Type B pancreatic cell (in vitro differentiated cells): ENCODE data around the gene TTC19. TPM values are rescaled to one million over a fixed set of nuclear protein-coding genes. Genes with fewer than 3 reads are reported as not detected.

Experiments
- DNase-seq: peaks from one replicate; pipeline ENCODE4 v3.0.0; 2021; ENCODE audit warnings: mixed read lengths; ENCODE audit not compliant: unreplicated experiment; ENCODE audit errors: extremely low spot score
- H3K27ac Mint-ChIP-seq: 2 replicates; pipeline ENCODE4 v1.8.0; 2021; ENCODE audit warnings: mild to moderate bottlenecking, mixed read lengths
- H3K27me3 Mint-ChIP-seq: 2 replicates; pipeline ENCODE4 v1.8.0; 2021; ENCODE audit warnings: mixed read lengths
- H3K36me3 Mint-ChIP-seq: 2 replicates; pipeline ENCODE4 v1.8.0; 2021; ENCODE audit warnings: mixed read lengths
- H3K4me1 Mint-ChIP-seq: one replicate; pipeline ENCODE4 v1.8.0; 2021; ENCODE audit warnings: mixed read lengths; ENCODE audit not compliant: unreplicated experiment
- H3K4me3 Mint-ChIP-seq: 2 replicates; pipeline ENCODE4 v1.8.0; 2021; ENCODE audit warnings: mild to moderate bottlenecking, mixed read lengths
- H3K9me3 Mint-ChIP-seq: 2 replicates; pipeline ENCODE4 v1.8.0; 2021; ENCODE audit warnings: mixed read lengths
- total RNA-seq: library from RNA; stranded (reverse); gene quantifications from 2 replicates; pipeline ENCODE4 v1.2.1, GENCODE V29; 2021; ENCODE audit warnings: low replicate concordance
- TF ChIP-seq, protein P1 (sequence below): fragments of 200-600 bp; sonication (generic); conservative IDR thresholded peaks from 2 replicates; pipeline ENCODE4 v1.5.0; 2021; ENCODE audit warnings: antibody characterized with exemption, mild to moderate bottlenecking

The TTC19 gene
- total RNA-seq, 1 donor from 2014 or later, result 43.3 TPM

DNA sequence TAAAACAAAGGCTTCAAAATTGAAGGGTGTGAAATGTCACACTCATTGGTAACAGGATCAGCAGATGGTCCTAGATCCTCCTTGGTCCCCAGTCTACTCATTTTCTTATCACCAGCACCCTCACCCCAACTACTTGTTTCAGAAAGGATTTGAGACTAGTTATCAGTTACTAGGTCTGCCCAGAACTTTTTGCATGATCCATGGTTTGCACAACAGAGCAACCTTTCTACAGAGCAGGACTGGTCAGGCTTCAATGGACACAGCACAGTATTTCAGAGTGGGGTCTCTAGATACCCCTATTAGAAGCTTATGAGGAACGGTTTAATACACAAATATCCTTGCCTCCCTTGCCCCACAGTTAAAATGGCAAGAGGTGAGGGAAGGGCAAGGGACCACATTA is 25.6 kb downstream of the TTC19 start:
- Mint-ChIP-seq H3K36me3 (peaks cover 48% of the 10 kb centered on the region), H3K4me3 (no peak overlapping the region), H3K27ac (no peak overlapping the region), H3K9me3 (no peaks in the 10 kb centered on the region), H3K27me3 (no peaks in the 10 kb centered on the region), H3K4me1 (peaks cover 4% of the 10 kb centered on the region)
- no peak for DNase-seq
- TF ChIP-seq, protein P1, sequence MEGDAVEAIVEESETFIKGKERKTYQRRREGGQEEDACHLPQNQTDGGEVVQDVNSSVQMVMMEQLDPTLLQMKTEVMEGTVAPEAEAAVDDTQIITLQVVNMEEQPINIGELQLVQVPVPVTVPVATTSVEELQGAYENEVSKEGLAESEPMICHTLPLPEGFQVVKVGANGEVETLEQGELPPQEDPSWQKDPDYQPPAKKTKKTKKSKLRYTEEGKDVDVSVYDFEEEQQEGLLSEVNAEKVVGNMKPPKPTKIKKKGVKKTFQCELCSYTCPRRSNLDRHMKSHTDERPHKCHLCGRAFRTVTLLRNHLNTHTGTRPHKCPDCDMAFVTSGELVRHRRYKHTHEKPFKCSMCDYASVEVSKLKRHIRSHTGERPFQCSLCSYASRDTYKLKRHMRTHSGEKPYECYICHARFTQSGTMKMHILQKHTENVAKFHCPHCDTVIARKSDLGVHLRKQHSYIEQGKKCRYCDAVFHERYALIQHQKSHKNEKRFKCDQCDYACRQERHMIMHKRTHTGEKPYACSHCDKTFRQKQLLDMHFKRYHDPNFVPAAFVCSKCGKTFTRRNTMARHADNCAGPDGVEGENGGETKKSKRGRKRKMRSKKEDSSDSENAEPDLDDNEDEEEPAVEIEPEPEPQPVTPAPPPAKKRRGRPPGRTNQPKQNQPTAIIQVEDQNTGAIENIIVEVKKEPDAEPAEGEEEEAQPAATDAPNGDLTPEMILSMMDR, result no peak

DNA sequence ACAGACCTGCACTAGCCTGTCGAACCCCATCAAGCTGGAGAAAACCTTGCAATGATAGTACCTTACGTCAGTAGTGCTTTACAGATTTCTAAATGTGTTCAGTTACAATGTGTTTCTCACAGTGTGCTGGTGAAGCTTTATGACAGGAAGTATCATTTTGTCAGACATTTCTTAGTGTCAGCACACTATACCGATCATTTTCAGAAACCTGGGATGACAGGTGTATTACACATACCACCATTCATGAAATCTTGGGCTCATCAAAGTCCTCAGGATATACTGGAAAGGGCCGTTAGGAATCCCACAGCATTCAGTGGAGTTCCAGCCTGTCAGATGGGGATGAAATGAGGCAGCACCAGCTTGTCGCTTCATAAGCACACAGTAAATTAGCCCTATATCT is 27.3 kb downstream of the TTC19 start:
- no peak for DNase-seq
- TF ChIP-seq, protein P1, result no peak
- H3K27me3 Mint-ChIP-seq, result no peaks in the 10 kb centered on the region
- peaks cover 48% of the 10 kb centered on the region for H3K36me3 Mint-ChIP-seq
- H3K27ac Mint-ChIP-seq, result peak overlapping the region; percentile 57
- H3K4me3 Mint-ChIP-seq, result no peak overlapping the region
- H3K9me3 Mint-ChIP-seq, result no peaks in the 10 kb centered on the region
- H3K4me1 Mint-ChIP-seq, result no peaks in the 10 kb centered on the region

DNA sequence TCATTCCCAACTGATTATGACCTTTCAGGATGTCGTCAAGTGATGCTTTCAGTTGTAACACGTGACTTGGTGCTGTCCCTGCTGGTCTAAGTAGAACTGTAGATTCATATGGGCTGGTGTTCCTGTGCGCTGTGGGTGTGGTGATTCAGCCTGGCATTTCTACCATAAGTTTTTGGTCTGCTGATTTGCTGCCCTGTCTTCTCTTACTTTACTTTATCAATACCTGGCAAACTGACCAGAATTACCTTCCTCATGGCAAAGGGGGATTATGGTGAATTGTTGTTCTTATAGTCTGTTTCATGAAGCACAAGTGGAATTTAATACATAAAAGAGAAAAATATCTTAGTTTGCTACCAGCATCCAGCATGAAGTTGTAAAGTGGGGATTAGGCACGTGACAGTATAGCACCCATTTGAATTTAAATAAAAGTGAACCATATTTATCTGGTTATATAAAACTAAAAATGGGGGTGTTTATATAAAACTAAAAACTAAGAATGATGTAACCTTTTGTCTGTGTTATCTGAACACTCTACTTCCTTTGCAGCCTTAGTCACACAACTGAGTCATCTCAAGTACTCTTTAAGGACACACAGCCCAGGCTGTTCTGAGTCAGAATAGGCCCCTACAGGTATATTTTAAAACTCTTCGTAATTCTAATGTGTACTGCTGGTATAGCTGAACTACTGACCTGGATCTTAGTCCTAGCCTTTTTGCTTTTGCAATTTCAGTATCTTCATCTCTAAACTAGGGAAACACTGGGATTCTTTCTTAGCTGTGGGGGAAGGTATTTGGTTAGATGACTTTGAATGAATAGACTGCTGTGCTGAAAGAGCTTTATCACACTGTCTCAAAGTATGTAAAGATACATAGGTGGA is 28.3 kb downstream of the TTC19 start:
- no peak for DNase-seq
- Mint-ChIP-seq H3K36me3 (peaks cover 52% of the 10 kb centered on the region), H3K27me3 (no peaks in the 10 kb centered on the region), H3K4me1 (no peaks in the 10 kb centered on the region), H3K27ac (peak overlapping the region; percentile 42), H3K9me3 (no peaks in the 10 kb centered on the region), H3K4me3 (no peak overlapping the region)
- TF ChIP-seq, protein P1, result no peak

DNA sequence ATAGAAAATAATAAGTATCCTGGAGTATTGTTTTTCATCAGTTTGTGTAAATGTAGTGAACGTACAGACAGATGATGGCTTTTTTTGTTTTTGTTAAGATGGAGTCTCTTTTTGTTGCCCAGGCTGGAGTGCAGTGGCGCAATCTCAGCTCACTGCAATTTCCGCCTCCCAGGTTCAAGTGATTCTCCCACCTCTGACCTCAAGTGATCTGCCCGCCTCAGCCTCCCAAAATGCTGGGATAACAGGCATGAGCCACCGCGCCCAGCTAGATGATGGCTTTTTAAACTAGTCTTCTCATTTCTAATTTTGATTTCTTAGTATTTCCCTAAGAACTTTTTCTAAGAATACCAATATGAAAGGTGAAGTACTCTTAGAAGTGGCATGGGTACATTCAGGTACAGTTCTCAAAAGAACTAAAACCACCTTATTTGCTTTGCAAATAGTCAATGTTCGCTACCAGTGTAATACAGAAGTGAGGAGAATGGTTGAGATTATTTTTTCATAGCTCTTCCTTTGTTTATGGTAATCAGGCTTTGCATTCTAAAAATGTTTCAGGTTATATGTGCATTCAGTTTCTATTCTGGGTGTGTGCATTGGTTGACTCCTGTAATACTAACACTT is 34.2 kb downstream of the TTC19 start:
- TF ChIP-seq, protein P1, result no peak
- Mint-ChIP-seq H3K27ac (no peak overlapping the region), H3K36me3 (peaks cover 52% of the 10 kb centered on the region), H3K9me3 (peaks cover 5% of the 10 kb centered on the region), H3K4me1 (peaks cover 5% of the 10 kb centered on the region), H3K27me3 (no peaks in the 10 kb centered on the region), H3K4me3 (no peak overlapping the region)
- no peak for DNase-seq

DNA sequence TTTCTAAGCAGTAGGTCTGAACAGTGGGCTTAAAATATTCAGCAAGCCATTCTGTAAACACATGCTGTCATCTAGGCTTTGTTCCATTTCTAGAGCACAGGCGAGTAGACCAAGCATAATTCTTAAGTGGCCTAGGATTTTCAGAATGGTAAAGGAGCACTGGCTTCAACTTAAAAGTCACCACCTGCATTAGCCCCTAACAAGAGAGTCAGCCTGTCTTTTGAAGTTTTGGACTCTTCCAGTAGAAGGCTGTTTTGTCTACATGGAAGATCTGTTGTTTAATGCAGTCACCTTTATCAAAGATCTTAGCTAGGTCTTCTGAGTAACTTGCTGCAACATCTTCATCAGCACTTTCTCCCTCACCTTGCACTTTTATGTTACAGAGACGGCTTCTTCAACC is 36.6 kb downstream of the TTC19 start:
- no peak for DNase-seq
- H3K36me3 Mint-ChIP-seq, result peaks cover 42% of the 10 kb centered on the region
- peaks cover 5% of the 10 kb centered on the region for H3K4me1 Mint-ChIP-seq
- no peak overlapping the region for H3K27ac Mint-ChIP-seq
- no peak overlapping the region for H3K4me3 Mint-ChIP-seq
- TF ChIP-seq, protein P1, result no peak
- H3K27me3 Mint-ChIP-seq, result no peaks in the 10 kb centered on the region
- H3K9me3 Mint-ChIP-seq, result peaks cover 5% of the 10 kb centered on the region
